ENCODE data around the gene LRRIQ4.
A peak's percentile ranks its signal among the peaks of the same experiment; 100 is the strongest.

Gene LRRIQ4

GRCh38 chr3:169787791-169788190 lies 24.9 kb upstream of the LRRIQ4 start:
- H3K27ac Mint-ChIP-seq: no peak overlapping the region
- peaks cover 4% of the 10 kb centered on the region for H3K4me1 Mint-ChIP-seq
- no peaks in the 10 kb centered on the region for H3K27me3 Mint-ChIP-seq
- no peak overlapping the region for H3K4me3 Mint-ChIP-seq
- H3K36me3 Mint-ChIP-seq: peaks cover 12% of the 10 kb centered on the region
- no peaks in the 10 kb centered on the region for H3K9me3 Mint-ChIP-seq

DNA sequence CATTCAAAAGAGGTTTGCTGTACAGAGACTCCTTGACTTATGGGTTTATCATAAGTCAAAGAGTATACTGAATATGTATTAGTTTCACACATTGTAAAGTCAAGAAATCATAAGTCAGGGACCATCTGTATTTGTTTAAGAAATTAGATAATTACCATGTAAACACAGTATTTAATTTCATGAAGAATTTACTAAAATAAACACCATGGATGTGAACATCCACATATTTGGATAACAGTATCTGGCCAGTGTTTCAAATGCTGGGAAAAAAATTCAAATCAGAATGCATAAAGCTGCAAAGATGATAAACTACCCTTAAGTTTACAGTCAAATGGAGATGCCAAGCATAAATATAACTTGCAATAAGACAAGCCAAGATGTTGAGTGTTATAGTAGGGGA lies 22.5 kb upstream of the LRRIQ4 start:
- peaks cover 12% of the 10 kb centered on the region for H3K36me3 Mint-ChIP-seq
- no peaks in the 10 kb centered on the region for H3K9me3 Mint-ChIP-seq
- peaks cover 4% of the 10 kb centered on the region for H3K4me1 Mint-ChIP-seq
- H3K27me3 Mint-ChIP-seq: no peaks in the 10 kb centered on the region
- H3K27ac Mint-ChIP-seq: no peak overlapping the region
- H3K4me3 Mint-ChIP-seq: no peak overlapping the region

DNA sequence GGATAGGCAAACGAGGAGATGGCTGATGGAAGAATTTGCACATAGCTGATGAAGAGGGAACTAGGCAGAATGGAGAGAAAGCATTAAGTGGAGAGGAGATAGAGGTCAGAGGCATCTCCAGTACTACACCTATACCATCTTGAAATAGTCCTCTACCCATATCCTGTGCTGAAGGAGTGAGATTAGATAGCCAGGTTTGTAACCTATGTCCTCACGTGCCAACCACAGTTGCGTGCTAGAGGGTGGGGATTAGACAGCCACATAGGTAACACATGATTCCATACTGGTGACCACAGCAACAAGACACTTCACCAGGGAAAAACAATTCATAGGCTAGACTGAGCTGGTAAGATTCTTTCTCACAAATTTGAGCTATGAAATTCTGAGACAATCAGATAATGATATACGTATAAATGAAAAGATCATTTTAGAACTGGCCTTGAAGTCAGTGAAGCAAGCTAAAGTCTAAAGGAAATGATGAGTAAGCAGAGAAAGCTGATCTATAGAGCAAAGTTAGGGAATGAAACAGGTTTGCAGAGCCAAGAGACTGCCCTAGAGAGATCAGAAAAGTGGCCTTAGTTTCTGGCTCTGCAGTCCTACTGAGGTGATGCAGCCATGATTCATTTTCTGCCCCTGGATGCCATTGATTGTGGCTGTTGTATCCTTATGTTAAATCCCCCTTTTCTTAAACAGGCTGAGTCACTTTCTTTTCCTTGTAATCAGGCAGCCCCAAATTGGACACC lies 21.8 kb upstream of the LRRIQ4 start:
- Mint-ChIP-seq H3K36me3 (peaks cover 10% of the 10 kb centered on the region), H3K27ac (no peak overlapping the region), H3K9me3 (no peaks in the 10 kb centered on the region), H3K4me1 (peaks cover 4% of the 10 kb centered on the region), H3K27me3 (no peaks in the 10 kb centered on the region), H3K4me3 (no peak overlapping the region)

DNA sequence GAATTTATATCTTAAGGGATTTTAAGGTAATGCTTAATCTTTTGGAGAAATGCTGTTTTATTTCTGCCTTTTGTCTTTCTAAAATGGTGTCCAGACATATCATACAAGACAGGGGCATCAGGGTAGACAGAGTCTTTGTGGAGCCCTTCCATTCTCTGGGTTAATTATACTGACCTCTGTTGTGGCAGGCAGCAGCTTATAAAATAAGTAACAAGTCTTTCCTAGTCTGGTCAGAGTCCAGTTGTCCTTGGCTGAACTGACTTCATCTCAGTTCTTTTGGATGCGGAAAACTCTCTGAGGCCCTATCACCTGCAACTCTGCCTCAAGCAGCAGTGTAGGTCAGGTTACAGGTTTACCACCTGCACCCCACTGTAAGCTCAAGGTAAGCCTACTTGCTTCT lies 20.3 kb upstream of the LRRIQ4 start:
- H3K27me3 Mint-ChIP-seq: no peaks in the 10 kb centered on the region
- peaks cover 4% of the 10 kb centered on the region for H3K4me1 Mint-ChIP-seq
- H3K9me3 Mint-ChIP-seq: no peaks in the 10 kb centered on the region
- H3K27ac Mint-ChIP-seq: no peak overlapping the region
- H3K36me3 Mint-ChIP-seq: peaks cover 6% of the 10 kb centered on the region
- H3K4me3 Mint-ChIP-seq: no peak overlapping the region

DNA sequence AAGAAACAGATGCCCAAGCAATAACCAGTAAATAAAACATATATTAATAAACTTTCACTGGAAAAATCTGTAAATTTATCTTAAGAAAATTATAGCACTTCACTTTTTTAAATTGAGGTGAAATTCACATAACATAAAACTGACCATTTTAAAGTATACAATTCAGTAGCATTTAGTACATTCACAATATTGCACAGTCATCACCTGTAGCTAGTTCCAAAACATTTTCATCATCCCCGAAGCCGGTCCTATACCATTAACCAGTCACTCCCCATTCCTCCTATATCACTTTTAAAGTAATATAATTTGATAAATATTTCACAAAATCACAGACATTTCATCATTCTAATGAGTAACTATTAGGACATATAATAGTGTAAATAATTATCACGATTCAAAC lies 8.0 kb upstream of the LRRIQ4 start:
- H3K27ac Mint-ChIP-seq: no peak overlapping the region
- H3K9me3 Mint-ChIP-seq: no peaks in the 10 kb centered on the region
- peaks cover 4% of the 10 kb centered on the region for H3K4me1 Mint-ChIP-seq
- H3K36me3 Mint-ChIP-seq: no peaks in the 10 kb centered on the region
- H3K27me3 Mint-ChIP-seq: peaks cover 2% of the 10 kb centered on the region
- no peak overlapping the region for H3K4me3 Mint-ChIP-seq

GRCh38 chr3:169809230-169809795 lies 3.4 kb upstream of the LRRIQ4 start:
- H3K9me3 Mint-ChIP-seq: no peaks in the 10 kb centered on the region
- peak overlapping the region; percentile 6 for H3K27ac Mint-ChIP-seq
- H3K36me3 Mint-ChIP-seq: no peaks in the 10 kb centered on the region
- peaks cover 2% of the 10 kb centered on the region for H3K27me3 Mint-ChIP-seq
- peaks cover 27% of the 10 kb centered on the region for H3K4me1 Mint-ChIP-seq
- no peak overlapping the region for H3K4me3 Mint-ChIP-seq

DNA sequence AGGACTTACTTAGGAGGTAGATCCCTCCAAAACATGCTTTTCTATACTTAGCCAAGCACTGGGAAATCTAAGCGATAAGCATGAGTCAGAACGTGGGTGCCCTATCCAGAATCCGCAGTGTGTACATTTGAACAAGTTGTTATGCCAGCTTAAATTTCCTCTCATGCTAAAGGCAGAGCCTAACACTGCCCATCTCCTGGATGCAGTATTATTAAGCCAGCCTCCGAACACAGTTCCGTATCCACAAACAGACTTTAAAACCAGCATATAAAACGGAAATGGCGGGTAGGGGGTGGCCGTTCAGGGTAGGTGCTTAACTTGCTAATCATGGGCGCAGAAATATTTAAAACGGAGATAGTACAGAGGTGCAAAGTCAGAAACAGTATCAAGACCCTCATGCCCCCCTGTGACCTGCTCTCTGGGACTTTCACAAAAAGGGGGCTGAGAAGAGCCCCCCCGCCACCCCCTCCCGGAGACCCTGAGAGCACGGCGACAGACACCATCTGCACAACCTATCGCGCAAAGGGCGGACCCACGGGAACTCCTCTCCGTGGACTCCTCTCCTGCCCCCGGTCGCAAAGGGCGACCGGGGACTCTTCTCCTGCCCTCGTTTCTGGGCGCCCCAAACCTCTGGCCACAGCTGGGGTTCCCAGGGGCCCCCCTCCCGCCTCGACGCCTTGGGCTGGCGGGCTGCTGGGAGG lies 889 bp upstream of the LRRIQ4 start:
- Mint-ChIP-seq H3K36me3 (peaks cover 2% of the 10 kb centered on the region), H3K9me3 (peaks cover 15% of the 10 kb centered on the region), H3K4me3 (peak overlapping the region; percentile 88), H3K27me3 (no peaks in the 10 kb centered on the region), H3K4me1 (peaks cover 28% of the 10 kb centered on the region), H3K27ac (peak overlapping the region; percentile 19)

- peak overlapping the region; percentile 78 for H3K27ac Mint-ChIP-seq
- peak overlapping the region; percentile 88 for H3K4me3 Mint-ChIP-seq
- H3K4me1 Mint-ChIP-seq: peaks cover 28% of the 10 kb centered on the region
- peaks cover 2% of the 10 kb centered on the region for H3K36me3 Mint-ChIP-seq
- peaks cover 15% of the 10 kb centered on the region for H3K9me3 Mint-ChIP-seq
- H3K27me3 Mint-ChIP-seq: peaks cover 3% of the 10 kb centered on the region
Measured at GRCh38 chr3:169813278-169813677, 608 bp downstream of the LRRIQ4 start.

DNA sequence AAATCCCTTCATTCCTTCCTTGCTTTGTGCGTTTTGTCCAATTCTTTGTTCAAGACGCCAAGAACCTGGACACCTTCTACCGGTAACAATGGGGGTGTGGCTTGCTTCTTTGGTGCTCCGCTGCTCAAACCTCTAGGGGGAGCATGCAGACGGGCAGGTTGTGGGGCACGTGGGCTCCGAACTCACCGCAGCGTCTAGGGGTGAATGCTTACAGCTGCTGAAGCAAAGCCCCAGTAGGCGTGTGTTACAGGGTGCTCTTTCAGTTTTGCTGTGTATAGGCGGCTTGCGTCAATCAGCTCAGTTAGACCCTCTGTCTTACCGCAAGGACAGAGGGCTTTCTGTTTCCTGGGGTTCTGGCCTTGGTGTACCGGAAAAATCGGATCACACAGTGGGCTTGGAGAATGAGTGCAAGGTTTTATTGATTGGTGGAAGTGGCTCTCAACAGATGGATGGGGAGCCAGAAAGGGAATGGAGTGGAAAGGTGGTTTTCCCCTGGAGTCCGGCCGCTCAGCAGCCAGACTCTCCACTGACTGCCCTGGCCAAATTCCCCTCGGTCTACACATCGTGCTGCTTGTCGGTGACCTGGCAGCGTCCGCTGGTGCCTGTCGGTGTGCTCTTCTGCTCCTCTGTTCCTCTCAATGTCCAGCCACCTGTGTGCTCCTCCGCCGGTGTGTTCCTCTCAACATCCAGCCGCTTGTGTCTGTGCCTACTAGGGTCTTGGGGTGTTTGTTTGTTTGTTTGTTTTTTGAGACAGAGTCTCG lies 1.3 kb downstream of the LRRIQ4 start:
- Mint-ChIP-seq H3K4me3 (peak overlapping the region; percentile 88), H3K9me3 (peaks cover 15% of the 10 kb centered on the region), H3K4me1 (peaks cover 28% of the 10 kb centered on the region), H3K27me3 (peaks cover 4% of the 10 kb centered on the region), H3K27ac (peak overlapping the region; percentile 78), H3K36me3 (peaks cover 2% of the 10 kb centered on the region)

DNA sequence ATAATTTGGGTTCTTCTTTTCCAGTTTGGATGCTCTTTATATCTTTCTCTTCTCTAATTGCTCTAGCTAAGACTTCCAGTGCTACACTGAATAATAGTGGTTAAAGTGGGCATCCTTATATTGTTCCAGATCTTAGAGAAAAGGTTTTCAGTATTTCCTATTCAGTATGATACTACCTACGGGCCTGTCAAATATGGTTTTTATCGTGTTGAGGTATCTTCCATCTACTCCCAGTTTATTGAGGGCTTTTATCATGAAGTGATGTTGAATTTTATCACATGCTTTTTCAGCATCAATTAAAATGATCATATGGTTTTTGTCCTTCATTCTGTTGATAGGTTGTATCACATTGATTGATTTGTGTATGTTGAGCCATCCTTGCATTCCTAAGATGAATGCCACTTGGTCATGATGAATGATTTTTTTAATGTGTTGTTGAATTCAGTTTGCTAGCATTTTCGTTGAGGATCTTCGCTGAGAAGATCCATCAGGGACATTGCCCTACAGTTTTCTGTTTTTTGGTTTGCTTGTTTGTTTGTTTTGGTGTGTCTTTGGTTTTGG lies 3.0 kb downstream of the LRRIQ4 start:
- no peak overlapping the region for H3K27ac Mint-ChIP-seq
- peaks cover 2% of the 10 kb centered on the region for H3K36me3 Mint-ChIP-seq
- H3K9me3 Mint-ChIP-seq: peaks cover 15% of the 10 kb centered on the region
- H3K4me3 Mint-ChIP-seq: no peak overlapping the region
- peaks cover 25% of the 10 kb centered on the region for H3K4me1 Mint-ChIP-seq
- H3K27me3 Mint-ChIP-seq: peaks cover 5% of the 10 kb centered on the region

- H3K36me3 Mint-ChIP-seq: peaks cover 2% of the 10 kb centered on the region
- H3K9me3 Mint-ChIP-seq: peaks cover 15% of the 10 kb centered on the region
- no peak overlapping the region for H3K27ac Mint-ChIP-seq
- no peak overlapping the region for H3K4me3 Mint-ChIP-seq
- peaks cover 12% of the 10 kb centered on the region for H3K27me3 Mint-ChIP-seq
- H3K4me1 Mint-ChIP-seq: peaks cover 11% of the 10 kb centered on the region
Measured at GRCh38 chr3:169818316-169818715, 5.6 kb downstream of the LRRIQ4 start.

GRCh38 chr3:169822091-169822490 lies 9.4 kb downstream of the LRRIQ4 start:
- H3K4me3 Mint-ChIP-seq: no peak overlapping the region
- H3K27ac Mint-ChIP-seq: no peak overlapping the region
- H3K27me3 Mint-ChIP-seq: peaks cover 16% of the 10 kb centered on the region
- no peaks in the 10 kb centered on the region for H3K36me3 Mint-ChIP-seq
- no peaks in the 10 kb centered on the region for H3K9me3 Mint-ChIP-seq
- no peaks in the 10 kb centered on the region for H3K4me1 Mint-ChIP-seq

DNA sequence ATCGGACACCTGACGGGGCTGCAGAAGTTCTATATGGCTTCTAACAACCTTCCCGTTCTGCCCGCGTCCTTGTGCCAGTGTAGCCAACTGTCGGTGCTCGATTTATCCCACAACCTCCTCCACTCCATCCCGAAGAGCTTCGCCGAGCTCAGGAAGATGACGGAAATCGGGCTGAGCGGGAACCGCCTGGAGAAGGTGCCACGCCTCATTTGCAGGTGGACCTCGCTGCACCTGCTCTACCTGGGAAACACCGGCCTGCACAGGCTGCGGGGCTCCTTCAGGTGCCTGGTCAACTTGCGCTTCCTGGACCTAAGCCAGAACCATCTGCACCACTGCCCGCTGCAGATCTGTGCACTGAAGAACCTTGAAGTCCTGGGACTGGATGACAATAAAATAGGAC lies 9.9 kb downstream of the LRRIQ4 start:
- Mint-ChIP-seq H3K27me3 (peaks cover 16% of the 10 kb centered on the region), H3K9me3 (no peaks in the 10 kb centered on the region), H3K36me3 (no peaks in the 10 kb centered on the region)

DNA sequence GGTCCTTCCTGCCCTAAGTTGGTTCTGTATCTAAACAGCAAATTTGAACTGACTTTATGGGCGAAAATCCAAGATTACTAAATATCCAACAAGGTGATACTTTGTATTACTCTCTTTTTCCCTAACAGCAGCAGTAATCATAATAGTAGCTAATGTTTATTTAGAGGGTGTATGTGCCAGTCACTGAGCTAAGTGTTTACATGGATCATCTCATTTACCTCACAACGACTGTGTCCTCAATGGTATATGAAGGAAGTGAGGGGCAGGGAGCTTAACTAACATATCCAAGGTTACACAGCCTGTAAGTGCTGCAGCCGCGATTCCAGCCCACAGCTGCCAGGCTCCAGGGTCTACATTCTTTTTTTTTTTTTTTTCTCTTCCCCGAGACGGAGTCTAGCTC lies 10.3 kb downstream of the LRRIQ4 start:
- peaks cover 16% of the 10 kb centered on the region for H3K27me3 Mint-ChIP-seq
- no peak overlapping the region for H3K27ac Mint-ChIP-seq
- no peaks in the 10 kb centered on the region for H3K4me1 Mint-ChIP-seq
- H3K36me3 Mint-ChIP-seq: no peaks in the 10 kb centered on the region
- no peaks in the 10 kb centered on the region for H3K9me3 Mint-ChIP-seq
- no peak overlapping the region for H3K4me3 Mint-ChIP-seq

More for the DNA sequence above, 9.9 kb downstream of the LRRIQ4 start:
- H3K27ac Mint-ChIP-seq: no peak overlapping the region
- H3K4me1 Mint-ChIP-seq: no peaks in the 10 kb centered on the region
- no peak overlapping the region for H3K4me3 Mint-ChIP-seq

DNA sequence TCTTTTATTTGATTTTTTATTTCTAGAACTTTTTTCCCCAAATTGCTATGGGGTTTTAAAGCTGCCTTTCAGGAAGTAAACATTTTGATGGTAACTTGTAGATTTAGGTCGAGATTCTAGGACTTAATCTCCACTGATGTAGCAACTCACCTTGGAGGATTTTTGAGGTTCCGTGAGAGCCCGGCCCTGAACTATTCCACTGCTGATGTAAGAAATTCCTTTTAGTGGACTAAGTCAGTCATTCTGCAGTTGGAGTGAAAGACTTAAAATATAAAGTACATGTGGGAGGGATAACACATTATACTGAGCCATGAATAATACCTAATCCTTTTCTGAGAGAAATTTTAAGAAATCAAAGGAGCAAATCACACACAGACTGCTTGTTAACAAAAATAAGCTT lies 12.6 kb downstream of the LRRIQ4 start:
- peaks cover 4% of the 10 kb centered on the region for H3K4me1 Mint-ChIP-seq
- no peak overlapping the region for H3K4me3 Mint-ChIP-seq
- H3K36me3 Mint-ChIP-seq: no peaks in the 10 kb centered on the region
- H3K27me3 Mint-ChIP-seq: peaks cover 11% of the 10 kb centered on the region
- H3K27ac Mint-ChIP-seq: no peak overlapping the region
- H3K9me3 Mint-ChIP-seq: no peaks in the 10 kb centered on the region
